PFSK-1 (cell line): ENCODE measurements around the gene TWIST1.

Source experiments
- FOXP2 ChIP-seq: optimal IDR thresholded peaks from 2 replicates; pipeline ENCODE3; 2011; ENCODE audit warnings: borderline replicate concordance, control low read depth, inconsistent platforms; ENCODE audit not compliant: insufficient read depth; ENCODE audit errors: extremely low read length, extremely low read depth
- POLR2AphosphoS5 ChIP-seq: IDR thresholded peaks from 2 replicates; pipeline ENCODE4 v1.6.1; 2012; ENCODE audit warnings: low read depth, mild to moderate bottlenecking, control low read depth, low read length, moderate library complexity
- REST ChIP-seq, 2 experiments: IDR thresholded peaks; 2 replicates each; pipeline versions ENCODE4 v1.6.1 to v1.8.0; 2011 to 2012; ENCODE audit warnings: low read depth in 2 of 2, low read length in 2 of 2, control low read depth in 1 of 2, inconsistent platforms in 1 of 2, mild to moderate bottlenecking in 1 of 2, moderate library complexity in 1 of 2; ENCODE audit not compliant: insufficient read depth in 1 of 2
- SIN3A ChIP-seq: IDR thresholded peaks from 2 replicates; pipeline ENCODE4 v1.6.1; 2012; ENCODE audit warnings: mild to moderate bottlenecking, low read length, moderate library complexity, borderline replicate concordance; ENCODE audit not compliant: insufficient read depth
- TAF1 ChIP-seq: IDR thresholded peaks from 2 replicates; pipeline ENCODE4 v1.6.1; 2012; ENCODE audit warnings: low read length, control low read depth, borderline replicate concordance; ENCODE audit not compliant: insufficient read depth

The TWIST1 gene

GRCh38 chr7:19110026-19110730, 7.3 kb downstream of the TWIST1 start:
- no peak for TF ChIP-seq POLR2AphosphoS5

DNA sequence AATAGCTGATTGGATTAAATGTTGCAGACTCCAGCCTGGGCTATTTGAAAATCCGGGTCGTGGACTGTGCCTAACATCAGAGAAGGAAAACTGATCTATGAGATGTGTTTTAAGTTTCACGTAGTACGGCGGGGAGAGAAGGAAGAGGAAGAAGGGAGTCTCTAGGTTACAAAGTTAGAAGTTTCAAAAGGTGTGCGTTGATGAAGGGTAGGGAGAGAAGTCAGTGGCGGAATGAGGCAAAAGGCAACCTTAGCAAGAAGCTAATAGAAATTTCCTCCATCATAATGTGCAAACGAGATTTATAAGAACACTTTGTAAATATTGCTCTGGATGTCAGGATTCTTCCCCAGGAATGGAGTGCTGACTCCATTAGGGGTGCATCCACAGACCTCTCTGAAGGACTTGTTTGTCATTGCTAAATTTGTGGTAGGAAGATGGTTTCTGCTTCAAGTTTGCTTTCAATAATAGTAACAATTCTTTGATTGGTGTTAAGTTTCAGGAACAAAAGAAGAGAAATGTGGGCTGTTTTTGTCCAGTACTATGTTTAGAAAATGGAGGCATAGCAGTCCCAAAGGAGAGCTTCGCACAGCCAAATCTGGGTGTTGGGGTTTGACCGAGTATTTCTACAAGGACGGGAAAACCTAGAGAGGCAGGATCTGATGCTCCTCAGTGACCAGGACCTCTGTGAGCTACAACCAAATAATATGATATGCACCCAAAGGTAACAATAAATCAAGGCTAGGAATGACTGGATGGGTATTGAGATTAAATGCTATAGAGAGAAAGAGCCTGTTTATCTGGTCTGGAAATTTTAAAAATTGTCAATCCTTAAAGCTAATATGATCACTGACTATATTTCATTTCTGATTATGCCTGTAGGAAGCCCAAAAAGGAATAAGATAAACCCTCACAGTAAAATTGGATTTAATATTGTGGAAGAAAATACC, 8.2 kb downstream of the TWIST1 start:
- TF ChIP-seq REST (IDR thresholded peaks at IDR 0.05; ENCODE audit: insufficient read depth in 1 of 2, low read depth in 2 of 2, low read length in 2 of 2) (no peak), FOXP2 (no peak), TAF1 (no peak), POLR2AphosphoS5 (no peak), SIN3A (no peak)

GRCh38 chr7:19107356-19108146, 9.9 kb downstream of the TWIST1 start:
- TF ChIP-seq FOXP2 = no peak

DNA sequence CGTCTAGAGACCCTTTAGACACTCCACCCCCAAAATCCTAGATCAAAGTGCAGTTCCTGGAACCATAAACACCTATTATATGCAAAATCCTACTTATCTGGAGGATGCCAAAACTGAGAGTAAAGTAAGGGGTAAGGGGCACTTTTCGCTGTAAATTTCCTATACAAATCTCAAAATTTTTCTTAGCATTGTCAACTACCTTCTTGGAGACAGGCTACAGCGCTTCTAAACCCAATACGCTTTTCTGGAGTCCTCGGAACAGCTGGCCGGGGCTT, 10.4 kb downstream of the TWIST1 start:
- TF ChIP-seq SIN3A (no peak), TAF1 (no peak)

GRCh38 chr7:19106241-19107080, 11.0 kb downstream of the TWIST1 start:
- TF ChIP-seq POLR2AphosphoS5 (no peak), SIN3A (no peak), REST (IDR thresholded peaks at IDR 0.05; ENCODE audit: insufficient read depth in 1 of 2, low read depth in 2 of 2, low read length in 2 of 2) (no peak), TAF1 (no peak), FOXP2 (no peak)

GRCh38 chr7:19105546-19105945, 11.9 kb downstream of the TWIST1 start:
- no peak for TF ChIP-seq TAF1
- TF ChIP-seq REST (IDR thresholded peaks at IDR 0.05; ENCODE audit: insufficient read depth in 1 of 2, low read depth in 2 of 2, low read length in 2 of 2) = no peak
- TF ChIP-seq SIN3A = no peak
- TF ChIP-seq POLR2AphosphoS5 = no peak
- no peak for TF ChIP-seq FOXP2
